Measurements from ENCODE around the gene RIN1. TPM values are rescaled to one million over a fixed set of nuclear protein-coding genes. Genes with fewer than 3 reads are reported as not detected.
A peak's percentile ranks its signal among the peaks of the same experiment; 100 is the strongest.
"Not testable (repeated sequence)": the region's sequence is repeated elsewhere in the genome, so short reads cannot be mapped to it uniquely, and the experiment has no call there.

RIN1 gene
- total RNA-seq, 1 donor from 2014 or later = 16.0 TPM

DNA sequence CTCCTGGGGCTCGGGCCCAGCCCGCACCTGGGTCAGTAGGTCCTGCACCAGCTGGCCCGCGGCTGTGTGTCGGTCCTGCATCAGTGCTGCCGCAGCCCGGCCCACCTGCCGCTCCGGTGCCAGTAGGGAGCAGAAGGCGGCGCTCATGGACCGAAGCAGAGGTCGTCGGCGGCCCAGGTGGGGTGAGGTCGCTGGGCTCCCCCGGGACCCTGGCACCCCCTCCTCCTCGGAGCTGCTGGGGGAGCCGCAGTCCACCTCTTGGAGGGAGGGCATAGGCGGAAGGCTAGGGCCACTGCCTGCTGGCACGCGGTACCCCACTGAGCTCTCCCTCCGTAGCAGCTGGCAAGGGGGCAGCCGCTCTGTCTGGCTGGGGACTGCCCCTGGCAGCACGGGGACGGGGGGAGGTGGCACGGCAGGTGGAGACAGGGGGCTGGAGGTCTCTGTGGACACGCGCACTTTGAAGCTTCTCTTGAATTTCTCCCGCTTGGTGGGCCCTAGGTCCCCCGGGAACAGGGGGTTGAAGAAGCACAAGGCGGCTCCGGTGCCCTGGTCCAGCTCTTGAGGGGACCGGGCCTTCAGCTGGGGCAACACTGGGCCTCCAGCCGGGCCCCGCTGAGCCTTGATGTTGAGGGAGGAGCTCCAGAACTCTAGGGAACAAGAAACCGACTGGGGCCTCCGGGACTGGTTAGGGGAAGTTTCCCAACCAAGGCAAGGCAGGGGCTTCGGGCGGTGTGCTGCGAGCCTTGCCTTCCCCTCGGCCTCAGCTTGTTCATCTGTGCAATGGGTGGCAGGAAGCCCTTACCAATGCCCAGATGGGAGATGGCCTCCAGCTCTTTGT is 1.4 kb downstream of the RIN1 start:
- no peak for DNase-seq (ENCODE audit: low spot score)

DNA sequence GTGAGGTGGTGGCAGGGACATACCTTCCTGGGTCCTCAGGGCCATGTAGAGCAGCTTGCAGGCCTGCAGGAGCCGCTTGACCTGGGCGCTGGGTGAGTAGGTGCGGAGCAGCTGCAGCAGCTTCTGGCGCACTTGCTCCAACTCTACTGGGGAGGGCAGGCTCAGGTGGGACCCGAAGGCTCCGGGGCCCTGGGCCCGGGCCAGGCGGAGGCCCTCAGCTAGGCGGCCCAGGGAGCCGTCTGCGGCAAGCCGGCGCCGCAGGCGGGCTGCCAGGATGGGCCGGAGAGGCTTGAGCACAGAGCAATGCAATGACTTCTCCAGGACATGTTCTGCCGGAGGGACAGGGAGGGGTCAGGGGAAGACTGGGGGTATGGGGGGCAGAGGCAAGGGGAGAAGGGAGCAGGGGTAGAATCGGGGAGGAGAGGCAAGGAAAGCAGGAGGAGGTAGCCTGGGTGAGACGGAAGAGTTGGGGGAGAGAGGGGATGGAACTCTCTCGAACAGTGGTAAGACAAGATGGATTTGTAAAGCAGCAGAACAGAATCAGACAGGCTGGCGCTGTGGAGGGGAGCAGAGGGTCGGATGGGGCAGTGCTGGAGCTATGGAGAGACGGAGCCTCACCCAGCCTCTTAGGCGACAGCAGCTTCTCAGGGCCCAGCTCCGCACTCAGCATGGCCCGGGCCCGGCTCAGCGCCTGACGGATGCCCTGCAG is 2.2 kb downstream of the RIN1 start:
- DNase-seq (ENCODE audit: low spot score) = no peak

DNA sequence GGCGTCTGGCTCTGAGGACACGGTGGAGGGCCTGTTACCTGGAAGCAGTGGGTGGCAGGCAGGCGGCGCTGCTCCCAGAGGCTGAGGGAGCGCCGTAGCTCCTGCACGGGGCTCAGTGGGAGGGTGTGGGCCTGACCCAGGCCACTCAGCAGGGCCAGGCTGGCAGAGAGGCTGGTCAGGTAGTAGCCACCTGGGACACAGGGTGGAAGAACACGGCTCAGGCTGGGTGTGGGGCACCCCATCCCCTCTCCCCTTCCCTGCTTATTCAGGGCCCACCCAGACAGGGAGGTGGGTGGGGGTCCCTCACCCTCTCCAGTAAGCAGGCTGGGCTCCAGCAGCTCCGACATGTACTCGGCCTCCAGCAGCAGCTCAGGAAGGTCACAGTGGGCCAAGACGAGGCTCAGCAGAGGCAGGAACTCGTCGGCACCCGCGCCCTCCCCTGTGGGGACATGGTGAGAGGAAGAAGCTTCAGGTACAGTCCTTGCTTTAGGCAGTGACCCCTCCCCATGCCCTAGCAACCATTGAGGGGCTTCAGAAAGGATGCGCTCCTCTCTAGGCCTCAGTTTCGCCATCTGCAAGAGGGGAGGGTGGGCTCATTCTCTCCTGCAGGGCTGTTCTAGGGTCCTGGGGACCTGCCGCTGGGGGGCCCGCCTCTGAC is 2.9 kb downstream of the RIN1 start:
- DNase-seq (ENCODE audit: low spot score) = no peak

DNA sequence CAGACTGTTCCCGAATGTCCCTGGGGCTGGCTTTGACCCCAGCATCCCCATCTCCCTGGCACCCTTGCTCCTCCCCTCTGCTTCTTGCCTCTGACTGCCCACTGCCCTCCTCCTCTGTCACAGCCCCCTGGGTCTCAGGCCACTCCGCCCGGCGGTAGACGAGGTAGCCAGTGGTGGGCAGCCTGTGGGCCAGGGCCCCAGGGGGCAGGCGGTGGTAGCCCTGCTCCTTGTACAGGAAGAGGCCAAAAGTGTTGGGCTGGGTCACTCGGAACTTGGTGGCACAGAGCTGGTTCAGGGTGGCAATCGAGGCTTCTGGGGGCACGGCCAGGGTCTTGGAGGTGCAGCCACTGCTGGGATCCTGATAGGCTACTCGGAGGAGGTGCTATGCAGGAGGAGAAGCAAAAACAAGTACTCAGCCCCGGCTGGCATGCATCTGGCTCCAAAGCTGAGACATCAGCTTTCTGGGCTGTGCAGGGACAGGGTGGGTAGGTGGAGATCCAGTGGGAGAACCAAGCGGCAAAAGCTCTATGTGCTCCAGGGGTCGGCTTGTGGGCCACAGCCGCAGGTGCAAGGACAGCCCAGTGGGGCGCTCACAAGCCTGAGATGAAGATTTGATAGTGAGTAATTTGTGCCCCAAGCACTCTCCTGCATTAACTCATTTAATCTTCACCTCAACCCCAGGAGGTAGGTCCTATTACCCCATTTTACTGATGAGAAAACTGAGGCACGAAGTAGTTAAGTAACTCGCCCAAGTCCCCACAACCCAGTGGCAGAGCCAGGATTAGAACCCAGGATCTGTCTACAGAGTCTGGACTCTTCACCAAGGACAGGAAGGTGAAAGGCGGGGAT is 3.6 kb downstream of the RIN1 start:
- DNase-seq (ENCODE audit: low spot score) = no peak

DNA sequence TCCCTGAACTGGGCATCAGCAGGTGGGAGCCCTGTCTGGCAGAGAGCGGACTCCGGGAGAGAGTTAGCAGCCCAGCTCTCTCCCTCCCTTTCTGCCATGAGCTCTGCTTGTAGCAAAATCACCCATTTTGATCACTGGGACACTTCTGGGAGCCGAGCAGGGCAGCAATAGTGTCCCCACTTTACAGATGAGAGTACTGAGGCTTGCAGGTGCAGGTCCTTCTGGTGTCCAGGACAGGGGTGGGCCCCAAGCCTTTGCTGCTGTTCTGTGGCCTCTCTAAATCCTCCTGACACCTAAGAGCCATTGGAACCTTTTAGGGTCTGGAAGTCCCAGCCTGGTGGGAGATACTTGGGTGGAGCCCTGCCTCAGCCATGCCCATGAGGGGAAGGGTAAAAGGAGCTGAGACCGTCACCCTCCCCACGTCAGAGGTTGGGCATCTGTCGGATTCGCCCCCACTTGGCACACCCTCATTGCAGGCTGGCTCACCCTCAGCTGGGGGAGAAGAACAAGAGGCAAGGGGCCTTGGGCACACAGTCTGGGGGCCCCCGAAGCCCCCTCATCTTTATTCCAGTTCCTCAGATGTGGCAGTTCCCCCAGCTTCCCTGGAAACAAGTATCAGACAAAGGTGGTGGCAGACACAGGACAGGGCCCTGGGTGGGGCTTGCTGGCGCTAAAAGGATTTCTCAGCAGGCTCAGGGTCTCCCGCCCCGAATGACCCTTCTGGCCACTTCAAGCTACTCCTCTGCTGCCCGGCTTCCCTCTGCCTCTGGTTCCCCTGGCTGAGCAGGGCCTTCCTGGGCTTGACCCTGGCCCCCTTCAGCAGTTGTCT is 4.5 kb downstream of the RIN1 start:
- no peak for DNase-seq (ENCODE audit: low spot score)

DNA sequence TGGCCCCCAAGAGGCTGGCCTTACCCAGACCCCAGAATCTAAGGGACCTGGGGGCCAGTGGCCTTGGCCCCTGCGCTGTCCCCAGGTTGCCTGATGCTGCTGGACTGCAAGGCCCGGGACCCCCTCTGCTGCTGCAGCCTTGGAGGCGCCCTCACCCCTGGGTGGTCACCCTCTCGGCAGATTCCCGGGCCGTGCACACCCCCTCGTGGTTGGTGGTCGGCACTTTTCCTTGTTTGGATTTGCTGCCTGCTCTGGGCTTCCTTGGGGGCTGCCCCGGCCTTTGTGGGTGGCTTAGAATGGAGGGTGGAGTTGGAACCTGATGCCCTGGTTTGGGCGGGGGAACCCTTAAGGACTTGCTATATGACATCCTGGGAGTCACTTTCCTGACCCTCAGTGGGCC is 5.3 kb downstream of the RIN1 start:
- DNase-seq (ENCODE audit: low spot score) = no peak

DNA sequence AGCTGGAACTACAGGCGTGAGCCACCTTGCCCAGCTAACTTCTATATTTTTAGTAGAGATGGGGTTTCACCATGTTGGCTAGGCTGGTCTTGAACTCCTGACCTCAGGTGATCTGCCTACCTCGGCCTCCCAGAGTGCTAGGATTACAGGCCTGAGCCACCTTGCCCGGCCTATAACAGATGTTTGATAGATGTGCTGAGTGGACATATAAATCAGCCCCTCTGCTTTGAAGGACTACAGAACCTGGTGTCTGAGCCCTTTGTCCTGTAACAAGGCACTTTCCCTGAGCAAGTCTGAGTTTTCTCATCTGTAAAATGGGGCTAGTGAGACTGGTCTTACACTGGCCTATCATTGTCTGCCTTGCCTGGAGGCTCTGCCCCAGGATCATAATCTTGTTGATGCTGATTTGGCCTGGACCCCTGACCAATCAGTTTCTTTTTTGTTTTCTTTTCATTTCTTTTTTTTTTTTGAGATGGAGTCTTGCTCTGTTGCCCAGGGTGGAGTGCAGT is 7.0 kb downstream of the RIN1 start:
- DNase-seq (ENCODE audit: low spot score) = no peak

DNA sequence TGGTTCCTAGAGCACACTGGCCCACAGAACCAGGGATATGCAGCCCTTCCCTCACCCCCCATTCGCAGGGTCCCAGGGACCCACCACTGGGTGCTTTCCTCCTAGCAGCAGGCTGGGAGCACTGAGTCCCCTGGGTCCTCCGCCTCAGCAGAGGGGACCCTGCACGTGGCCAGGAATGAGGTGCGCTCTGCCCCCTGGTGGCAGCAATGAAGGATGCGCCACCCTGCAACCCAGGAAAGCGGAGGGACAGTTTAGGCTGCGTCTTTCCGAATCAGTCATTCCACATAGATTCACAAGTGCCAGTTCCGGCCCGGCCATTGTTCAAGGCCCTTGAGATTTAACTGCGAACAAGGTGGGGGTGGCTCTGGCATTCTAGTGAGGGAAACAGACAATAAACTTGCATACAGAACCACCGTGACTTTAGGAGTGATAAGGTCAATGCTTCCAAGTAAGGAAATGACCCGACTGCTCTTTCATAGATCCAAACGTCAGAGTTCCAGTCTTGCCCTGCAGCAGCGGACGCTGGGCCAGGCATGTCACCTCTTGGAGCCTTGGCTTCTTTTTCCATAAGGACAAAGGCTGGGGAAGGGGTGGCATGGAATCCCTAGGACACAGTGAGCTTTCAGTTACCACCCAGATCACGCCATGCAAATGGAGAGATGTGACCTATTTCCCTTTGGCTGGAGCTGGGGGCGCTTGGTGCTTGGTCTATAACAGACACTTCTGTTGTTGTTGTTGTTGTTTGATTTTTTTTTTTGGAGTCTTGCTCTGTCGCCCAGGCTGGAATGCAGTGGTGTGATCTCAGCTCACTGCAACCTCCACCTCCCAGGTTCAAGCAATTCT is 7.7 kb downstream of the RIN1 start:
- peak; percentile 73 for DNase-seq (ENCODE audit: low spot score)

DNA sequence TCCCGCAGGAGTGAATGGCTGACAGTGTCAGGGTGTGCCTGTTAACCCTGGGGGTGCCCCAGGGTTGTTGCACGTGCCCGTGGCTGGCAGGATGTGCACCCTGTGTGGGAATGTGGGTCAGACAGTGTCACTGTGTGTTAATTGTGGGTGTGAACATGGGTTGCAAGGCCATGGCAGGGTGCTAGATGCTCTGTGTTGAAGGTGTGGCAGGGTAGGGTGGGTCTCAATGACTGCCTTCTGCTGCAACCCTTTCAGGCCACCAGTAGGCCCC is 8.3 kb downstream of the RIN1 start:
- no peak for DNase-seq (ENCODE audit: low spot score)

DNA sequence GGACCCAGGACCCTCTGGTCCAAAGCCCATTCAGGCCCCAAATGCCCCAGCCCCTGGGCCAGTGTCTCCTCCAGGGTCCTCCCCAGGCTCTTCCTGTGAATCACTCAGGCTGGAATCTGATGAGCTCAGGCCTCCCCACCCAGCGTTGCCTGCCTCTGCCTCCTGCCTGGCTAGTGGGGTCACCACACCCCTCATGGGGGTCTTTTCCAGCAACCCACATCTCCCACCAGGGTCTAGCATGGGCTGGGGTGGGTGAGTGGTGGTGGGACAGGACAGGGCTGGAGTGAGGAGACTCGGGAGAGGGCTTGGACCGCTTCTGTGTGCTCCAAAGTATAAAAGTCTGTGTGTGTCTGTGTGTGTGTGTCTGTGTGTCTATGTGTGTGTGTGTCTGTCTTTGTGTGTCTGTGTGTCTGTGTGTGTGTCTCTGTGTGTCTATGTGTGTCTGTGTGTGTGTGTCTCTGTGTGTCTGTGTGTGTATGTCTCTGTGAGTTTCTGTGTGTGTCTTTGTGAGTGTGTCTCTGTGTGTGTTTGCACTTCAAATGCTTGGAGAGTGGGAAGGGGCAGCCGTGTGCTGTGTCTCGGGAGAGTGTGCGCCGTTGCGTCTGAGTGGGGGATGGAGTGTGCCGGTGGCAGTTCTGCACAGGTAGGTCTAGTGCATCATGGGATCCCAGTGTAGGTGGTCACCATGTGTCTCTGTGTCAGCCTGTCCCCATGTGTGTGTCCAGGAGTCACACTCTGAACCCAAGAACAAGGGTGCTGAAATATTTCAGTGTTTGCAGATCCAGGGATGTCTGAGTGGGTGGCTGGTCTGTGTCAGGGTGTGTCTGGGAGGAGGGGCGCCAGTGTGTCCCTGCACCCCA is 8.8 kb downstream of the RIN1 start:
- no peak for DNase-seq (ENCODE audit: low spot score)

DNA sequence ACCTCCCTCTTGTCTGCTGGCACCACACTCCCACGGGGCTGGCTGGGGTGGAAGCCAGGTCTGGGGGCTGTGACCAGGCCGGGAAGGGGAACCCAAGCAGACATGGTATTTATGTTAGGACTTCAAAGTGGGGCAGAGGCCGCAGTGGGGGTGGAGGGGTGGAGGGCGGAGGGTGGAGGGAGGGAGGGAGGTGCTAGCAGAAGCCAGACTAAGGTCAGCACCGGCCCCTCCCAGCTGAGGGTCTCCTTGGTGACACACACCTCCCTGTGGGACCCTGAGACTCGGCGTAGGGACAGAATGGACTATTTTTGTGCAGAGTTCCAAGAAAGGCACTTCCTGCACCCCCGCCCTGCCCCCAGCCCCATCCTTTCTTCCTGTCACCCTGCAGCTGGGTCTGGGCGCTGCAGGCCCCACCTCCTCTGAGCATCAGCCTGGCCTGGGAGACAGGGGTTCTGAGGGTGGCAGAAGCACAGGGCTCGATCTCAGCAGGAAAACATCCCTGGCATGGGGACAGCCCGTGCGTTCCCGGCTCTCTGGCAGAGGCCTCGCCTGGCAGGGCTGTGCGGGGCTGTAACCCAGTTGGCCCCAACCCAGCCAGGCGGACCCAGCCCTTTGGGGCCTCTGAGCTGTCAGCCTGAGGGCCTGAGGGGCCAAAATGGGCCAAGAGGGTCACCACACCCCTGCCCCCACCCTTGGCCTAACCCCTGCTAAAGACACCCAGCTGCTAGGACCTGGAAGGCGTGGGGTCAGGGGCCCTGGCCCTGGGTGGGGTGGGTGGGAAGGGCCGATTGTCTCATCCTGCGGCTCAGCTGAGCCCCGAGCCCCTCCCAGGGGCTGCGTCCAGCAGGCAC is 9.7 kb downstream of the RIN1 start:
- DNase-seq (ENCODE audit: low spot score) = no peak

DNA sequence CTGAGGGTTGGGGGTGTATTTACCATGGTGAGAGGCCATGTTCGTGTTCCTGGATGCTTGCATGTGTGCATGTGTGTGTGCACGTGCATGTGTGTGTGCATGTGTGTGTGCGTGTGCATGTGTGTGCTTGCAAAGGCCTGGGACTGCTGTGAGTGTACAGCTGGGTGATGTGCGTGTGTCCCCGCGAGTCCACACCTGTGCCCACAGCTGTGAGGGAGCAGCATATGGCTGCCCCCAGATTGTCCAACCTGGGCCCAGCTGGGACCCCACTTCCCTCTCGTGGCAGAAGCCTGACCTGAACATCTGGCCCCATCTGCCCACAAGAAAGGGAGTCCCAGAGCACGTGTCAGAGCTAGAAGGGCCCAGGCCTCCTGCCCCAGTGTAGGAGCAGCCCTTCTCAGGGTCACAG is 11.0 kb downstream of the RIN1 start:
- DNase-seq (ENCODE audit: low spot score) = no peak

DNA sequence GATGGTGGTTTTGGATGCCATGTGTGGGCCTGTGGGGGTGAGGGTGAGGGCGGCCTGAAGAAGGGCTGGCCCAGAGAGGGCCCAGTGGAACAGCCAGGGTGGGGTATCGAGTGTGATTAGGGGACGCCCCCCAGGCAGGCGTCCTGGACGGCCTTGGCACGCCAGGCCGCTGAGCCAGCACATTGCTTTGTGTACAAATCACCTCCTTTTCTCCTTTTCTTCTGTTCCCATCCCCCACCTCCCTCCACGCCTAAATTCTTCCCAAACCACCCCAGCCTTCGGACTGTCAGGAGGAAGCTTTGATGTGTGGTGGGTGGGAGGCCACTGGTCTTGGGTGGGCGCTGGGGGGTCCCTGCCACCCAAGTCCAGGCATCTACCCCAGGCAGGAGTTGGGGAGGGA is 11.6 kb downstream of the RIN1 start:
- DNase-seq (ENCODE audit: low spot score) = no peak

DNA sequence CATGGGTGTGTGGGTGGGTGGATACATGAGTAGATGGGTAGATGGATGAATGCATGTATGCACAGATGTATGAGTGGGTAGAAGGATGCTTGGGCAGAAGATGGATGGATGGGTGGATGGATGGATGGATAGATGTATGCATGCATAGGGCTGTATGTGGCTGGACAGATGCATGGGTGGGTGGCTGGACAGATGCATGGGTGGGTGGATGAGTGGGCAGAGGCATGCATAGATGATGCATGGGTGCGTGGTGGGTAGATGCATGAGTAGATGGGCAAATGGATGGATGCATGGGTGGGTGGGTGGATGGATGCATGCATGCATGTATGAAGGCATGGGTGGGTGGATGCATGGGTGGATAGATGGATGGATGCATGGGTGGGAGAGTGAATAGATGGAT is 12.6 kb downstream of the RIN1 start:
- DNase-seq (ENCODE audit: low spot score) = no peak

DNA sequence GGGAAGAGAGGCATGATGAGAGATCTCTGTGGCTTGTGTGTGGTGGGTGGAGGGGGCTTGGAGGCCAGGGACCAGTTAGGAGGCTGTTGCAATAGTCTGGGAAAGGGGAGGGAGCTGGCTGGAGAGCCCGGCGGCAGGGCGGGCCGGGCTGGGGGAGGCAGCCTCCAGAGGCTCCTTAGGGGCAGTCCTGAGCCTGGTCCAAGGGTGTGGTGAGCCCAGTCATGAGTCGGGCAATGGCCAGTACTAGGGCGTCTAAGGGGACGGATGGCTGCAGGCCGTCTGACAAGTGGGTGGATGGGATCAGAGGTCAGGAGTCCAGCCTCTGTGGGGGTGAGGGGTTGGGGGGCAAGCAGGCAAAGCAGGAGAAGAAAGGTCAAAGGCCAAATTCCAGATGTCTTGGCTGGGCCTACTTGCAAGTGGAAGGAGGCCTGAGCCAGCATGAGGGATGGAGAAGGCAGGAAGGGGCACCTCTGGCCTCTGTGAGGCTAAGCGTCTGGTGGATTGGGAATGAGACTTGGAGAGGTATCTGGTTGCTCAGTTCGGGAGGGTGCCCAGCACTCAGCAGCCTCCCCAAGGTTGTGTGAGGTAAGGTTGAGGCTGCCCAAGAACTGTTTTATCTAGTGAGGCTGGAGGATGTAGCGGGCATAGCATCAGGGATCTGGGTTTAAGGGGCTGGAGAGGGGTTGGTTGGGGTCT is 13.4 kb downstream of the RIN1 start:
- DNase-seq (ENCODE audit: low spot score) = no peak

DNA sequence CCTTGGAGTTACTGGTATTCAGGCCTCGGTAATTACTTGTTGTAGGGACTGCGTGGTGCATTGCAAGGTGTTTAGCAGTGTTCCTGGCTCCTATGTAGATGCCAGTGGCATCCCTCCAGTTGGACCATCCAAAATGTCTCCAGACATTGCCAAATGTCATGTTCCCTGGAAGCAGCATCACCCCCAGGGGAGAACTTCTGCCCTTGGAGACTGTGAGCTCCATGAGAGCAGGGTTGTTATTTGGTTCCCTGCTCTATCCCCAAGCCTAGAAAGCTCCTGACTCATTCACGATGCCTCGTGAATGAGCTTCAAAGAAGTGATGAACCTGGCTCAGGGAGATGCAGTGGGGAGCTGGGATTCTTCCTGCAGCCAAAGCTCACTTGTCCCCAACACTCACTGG is 14.6 kb downstream of the RIN1 start:
- DNase-seq (ENCODE audit: low spot score) = no peak

DNA sequence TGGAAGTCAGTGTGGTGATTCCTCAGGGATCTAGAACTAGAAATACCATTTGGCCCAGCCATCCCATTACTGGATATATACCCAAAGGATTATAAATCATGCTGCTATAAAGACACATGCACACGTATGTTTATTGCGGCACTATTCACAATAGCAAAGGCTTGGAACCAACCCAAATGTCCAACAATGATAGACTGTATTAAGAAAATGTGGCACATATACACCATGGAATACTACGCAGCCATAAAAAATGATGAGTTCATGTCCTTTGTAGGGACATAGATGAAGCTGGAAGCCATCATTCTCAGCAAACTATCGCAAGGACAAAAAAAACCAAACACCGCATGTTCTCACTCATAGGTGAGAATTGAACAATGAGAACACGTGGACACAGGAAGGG is 15.5 kb downstream of the RIN1 start:
- DNase-seq (ENCODE audit: low spot score) = not testable (repeated sequence)

DNA sequence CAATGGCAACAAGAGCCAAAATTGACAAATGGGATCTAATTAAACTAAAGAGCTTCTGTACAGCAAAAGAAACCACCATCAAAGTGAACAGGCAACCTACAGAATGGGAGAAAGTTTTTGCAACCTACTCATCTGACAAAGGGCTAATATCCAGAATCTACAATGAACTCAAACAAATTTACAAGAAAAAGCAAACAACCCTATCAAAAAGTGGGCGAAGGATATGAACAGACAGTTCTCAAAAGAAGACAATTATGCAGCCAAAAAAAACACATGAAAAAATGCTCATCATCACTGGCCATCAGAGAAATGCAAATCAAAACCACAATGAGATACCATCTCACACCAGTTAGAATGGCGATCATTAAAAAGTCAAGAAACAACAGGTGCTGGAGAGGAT is 15.9 kb downstream of the RIN1 start:
- DNase-seq (ENCODE audit: low spot score) = not testable (repeated sequence)
